Measurements from ENCODE around the gene P2RY2.

DNA sequence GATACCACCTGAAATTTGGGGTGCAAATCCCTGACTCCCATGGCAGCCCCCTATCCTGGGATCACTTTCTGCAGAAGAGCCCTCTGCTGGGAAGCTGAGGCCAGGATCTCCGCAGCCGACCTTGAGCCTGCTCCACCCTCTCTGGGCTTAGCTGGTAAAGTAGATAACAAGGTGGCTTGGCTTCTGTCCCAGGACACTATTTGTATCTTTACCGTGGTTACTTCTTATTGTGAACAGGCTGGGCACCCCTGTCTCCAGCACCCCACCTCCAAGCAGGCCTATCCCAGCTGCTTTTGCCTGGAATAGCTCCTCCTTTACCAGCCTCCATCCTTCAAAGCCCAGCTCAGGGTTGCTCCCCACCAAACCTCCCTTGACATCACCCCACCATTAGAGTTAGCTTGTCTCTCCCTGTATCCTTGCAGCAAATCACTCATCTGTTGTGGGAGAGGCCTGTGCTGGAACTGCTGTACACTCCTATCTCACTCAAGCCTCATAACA, 35.2 kb upstream of the P2RY2 start:
- TF ChIP-seq POLR2A (IDR thresholded peaks at IDR 0.05; ENCODE audit: low read length): peak; percentile 40
- TF ChIP-seq GATA1 (IDR thresholded peaks at IDR 0.05; ENCODE audit: low read depth, low read length): peak; percentile 34

Data from erythroblast (primary cell).